HCT116 (cell line): ENCODE results near the gene WDR4. TPM values are rescaled to one million over a fixed set of nuclear protein-coding genes. Genes with fewer than 3 reads are reported as not detected.

Experiments
- ATAC-seq: fragments of 200-7000 bp; cut with Tn5 transposase; 2 replicates; pipeline ENCODE4 v1.9.1; 2020; ENCODE audit warnings: mild to moderate bottlenecking, moderate library complexity
- BruUV-seq: library from RNA; stranded (reverse); fragments of 400-500 nt; replicated peaks from 2 replicates; lab custom pipeline; 2021; lab: Mats Ljungman, UMichigan
- CTCF ChIA-PET: fragments of 300-600 bp; sonication (Branson Sonifier 250); formaldehyde crosslinking; loops from one replicate; lab custom pipeline; 2021; ENCODE audit warnings: antibody characterized with exemption; lab: Charles Lee
- POLR2A ChIA-PET: fragments of 300-600, 350-600 bp; sonication (Branson Sonifier 250); formaldehyde crosslinking; loops from one replicate; lab custom pipeline; 2021; ENCODE audit warnings: antibody characterized with exemption; lab: Charles Lee
- RAD21 ChIA-PET, 2 experiments: fragments of 300-600 bp; sonication (Branson Sonifier 250); formaldehyde crosslinking; loops; one replicate each; lab custom pipeline; 2023; ENCODE audit warnings: low total read pairs in 2 of 2; ENCODE audit not compliant: uncharacterized antibody in 2 of 2, unreplicated experiment in 2 of 2, low non-redundant PET in 1 of 2; lab: Charles Lee
- DNase-seq: peaks from one replicate; pipeline ENCODE4 v3.0.0-alpha.2; 2010; ENCODE audit warnings: low read depth, low spot score
- H2AFZ ChIP-seq: fragments of 200-600 bp; shearing (Covaris generic), sonication (generic); 2 replicates; pipeline ENCODE4 v1.6.1; 2017; ENCODE audit warnings: low read depth, mixed run types, mixed read lengths, antibody characterized with exemption, low read length; ENCODE audit not compliant: poor library complexity, severe bottlenecking
- H3K27ac ChIP-seq: 2 replicates; pipeline ENCODE4 v1.5.1; 2012; ENCODE audit warnings: low read depth, low read length
- H3K27me3 ChIP-seq: fragments of 200-600 bp; sonication (generic); 2 replicates; pipeline ENCODE4 v1.6.1; 2016; ENCODE audit warnings: mixed run types, low read length, mixed read lengths; ENCODE audit not compliant: insufficient read depth
- H3K36me3 ChIP-seq, 2 experiments: fragments of 200-500 bp in 1 of 2; fragments of 200-600 bp in 1 of 2; sonication (Bioruptor generic) in 1 of 2; sonication (generic) in 1 of 2; 2 replicates each; pipeline versions ENCODE4 v1.5.1 to v1.6.1; 2014 to 2016; ENCODE audit warnings: low read length in 2 of 2, inconsistent platforms in 1 of 2, mixed read lengths in 1 of 2, mixed run types in 1 of 2; ENCODE audit not compliant: insufficient read depth in 2 of 2, control insufficient read depth in 1 of 2
- H3K4me1 ChIP-seq, 2 experiments: fragments of 200-600 bp in 1 of 2; sonication (generic) in 1 of 2; 2 replicates each; pipeline versions ENCODE4 v1.5.1 to v1.6.1; 2012 to 2017; ENCODE audit warnings: low read length in 2 of 2, inconsistent platforms in 1 of 2, mild to moderate bottlenecking in 1 of 2, mixed read lengths in 1 of 2, mixed run types in 1 of 2, moderate library complexity in 1 of 2; ENCODE audit not compliant: insufficient read depth in 2 of 2, control insufficient read depth in 1 of 2
- H3K4me2 ChIP-seq: fragments of 200-600 bp; sonication (generic); 2 replicates; pipeline ENCODE4 v1.6.1; 2017; ENCODE audit warnings: mixed run types, low read length, mixed read lengths
- H3K4me3 ChIP-seq, 2 experiments: fragments of 200-600 bp in 1 of 2; sonication (generic) in 1 of 2; replicated peaks in 1 of 2; 2 replicates each; pipeline ENCODE4 v1.5.1; 2011 to 2016; ENCODE audit warnings: low read length in 2 of 2, control low read depth in 1 of 2, low read depth in 1 of 2, mild to moderate bottlenecking in 1 of 2, mixed read lengths in 1 of 2, mixed run types in 1 of 2
- H3K79me2 ChIP-seq: fragments of 200-600 bp; sonication (generic); 2 replicates; pipeline ENCODE4 v1.6.1; 2017; ENCODE audit warnings: mild to moderate bottlenecking, mixed run types, low read length, moderate library complexity, mixed read lengths; ENCODE audit not compliant: insufficient read depth
- H3K9ac ChIP-seq: fragments of 200-600 bp; sonication (generic); 2 replicates; pipeline ENCODE4 v1.6.1; 2016; ENCODE audit warnings: low read length, mixed read lengths
- H3K9me2 ChIP-seq: fragments of 200-600 bp; sonication (generic), shearing (Covaris generic); 2 replicates; pipeline ENCODE4 v1.6.1; 2017; ENCODE audit warnings: mixed run types, mild to moderate bottlenecking, moderate library complexity; ENCODE audit not compliant: insufficient read depth
- H3K9me3 ChIP-seq, 2 experiments: fragments of 200-500 bp in 1 of 2; fragments of 200-600 bp in 1 of 2; sonication (Bioruptor generic) in 1 of 2; sonication (generic) in 1 of 2; 2 replicates each; pipeline ENCODE4 v1.6.1; 2014 to 2017; ENCODE audit warnings: low read length in 2 of 2, mixed read lengths in 2 of 2, inconsistent platforms in 1 of 2, low read depth in 1 of 2, mild to moderate bottlenecking in 1 of 2, mixed run types in 1 of 2, moderate library complexity in 1 of 2; ENCODE audit not compliant: control insufficient read depth in 1 of 2, insufficient read depth in 1 of 2
- H4K20me1 ChIP-seq: fragments of 200-600 bp; sonication (generic), shearing (Covaris generic); 2 replicates; pipeline ENCODE4 v1.6.1; 2017; ENCODE audit warnings: mixed run types, mild to moderate bottlenecking, moderate library complexity; ENCODE audit not compliant: insufficient read depth
- CBX3 ChIP-seq: IDR thresholded peaks from 2 replicates; pipeline ENCODE4 v1.6.1; 2012; ENCODE audit warnings: low read depth
- CEBPB ChIP-seq: IDR thresholded peaks from 2 replicates; pipeline ENCODE4 v1.6.1; 2012; ENCODE audit warnings: low read depth
- ELF1 ChIP-seq: IDR thresholded peaks from 2 replicates; pipeline ENCODE4 v1.6.1; 2012; ENCODE audit warnings: low read depth, borderline replicate concordance
- JUND ChIP-seq: IDR thresholded peaks from 2 replicates; pipeline ENCODE4 v1.6.1; 2012
- POLR2A ChIP-seq: IDR thresholded peaks from 2 replicates; pipeline ENCODE4 v1.7.0; 2011; ENCODE audit warnings: borderline replicate concordance; ENCODE audit not compliant: insufficient read depth, insufficient read length; ENCODE audit errors: extremely low read depth
- POLR2AphosphoS5 ChIP-seq: IDR thresholded peaks from 2 replicates; pipeline ENCODE4 v1.6.1; 2011; ENCODE audit warnings: mild to moderate bottlenecking, low read depth, low read length, moderate library complexity
- TCF7L2 ChIP-seq: IDR thresholded peaks from 2 replicates; pipeline ENCODE4 v1.7.0; 2011; ENCODE audit warnings: borderline replicate concordance, inconsistent platforms; ENCODE audit not compliant: insufficient read depth, insufficient read length; ENCODE audit errors: extremely low read depth
- YY1 ChIP-seq: IDR thresholded peaks from 2 replicates; pipeline ENCODE4 v1.6.1; 2011; ENCODE audit warnings: low read length, low read depth, moderate library complexity, mild to moderate bottlenecking; ENCODE audit not compliant: insufficient replicate concordance; ENCODE audit errors: extremely low read depth
- ZNF274 ChIP-seq: fragments of 200-500 bp; sonication (Bioruptor generic); IDR thresholded peaks from 2 replicates; pipeline ENCODE4 v1.6.1; 2014; ENCODE audit warnings: mild to moderate bottlenecking, low read depth, low read length, inconsistent platforms
- intact Hi-C: fragments of 100-400 bp; cut with micrococcal nuclease; formaldehyde crosslinking; loops from 2 replicates; pipeline ENCODE4 v1.10.0; 2022
- total RNA-seq: library from RNA; stranded (reverse); gene quantifications from one replicate; pipeline ENCODE4 v1.2.1, GENCODE V29; 2021; ENCODE audit not compliant: unreplicated experiment
- TF ChIP-seq, protein P1 (sequence below), 3 experiments: fragments of 200-600 bp in 1 of 3; sonication (generic) in 1 of 3; IDR thresholded peaks in 2 of 3; conservative IDR thresholded peaks in 1 of 3; 2 replicates each; pipeline ENCODE4 v1.5.1; 2012 to 2017; ENCODE audit warnings: low read depth in 2 of 3, low read length in 2 of 3, antibody characterized with exemption in 1 of 3, borderline replicate concordance in 1 of 3, control low read depth in 1 of 3, mild to moderate bottlenecking in 1 of 3, mixed read lengths in 1 of 3, mixed run types in 1 of 3, moderate library complexity in 1 of 3; ENCODE audit not compliant: insufficient read depth in 1 of 3
- TF ChIP-seq, protein P2 (sequence below): IDR thresholded peaks from 2 replicates; pipeline ENCODE4 v1.6.1; 2011; ENCODE audit warnings: mild to moderate bottlenecking, low read length, moderate library complexity; ENCODE audit not compliant: insufficient replicate concordance; ENCODE audit errors: extremely low read depth
- TF ChIP-seq, protein P3 (sequence below): IDR thresholded peaks from 2 replicates; pipeline ENCODE4 v1.6.1; 2012

The WDR4 gene
- total RNA-seq, 1 experiment from 2014 or later, result 34.8 TPM

DNA sequence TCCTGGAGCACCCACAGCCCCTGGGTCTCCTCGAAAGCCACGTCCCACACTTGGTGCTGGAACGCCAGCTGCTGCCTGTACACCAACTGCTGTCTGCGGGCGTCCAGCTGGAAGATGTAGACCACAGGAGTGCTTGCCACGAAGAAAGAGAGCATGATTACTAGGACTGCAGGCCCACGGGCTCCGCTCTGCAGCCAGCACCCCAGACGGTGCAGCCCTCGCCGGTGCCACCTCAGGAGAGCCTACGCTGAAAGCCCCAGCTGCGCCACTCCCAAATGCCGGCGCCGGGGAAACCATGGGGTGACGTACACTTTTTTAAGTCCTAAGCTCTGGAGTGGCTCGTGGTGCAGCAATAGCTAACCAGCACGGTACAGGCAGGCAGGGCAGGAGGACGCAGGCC is 25.7 kb downstream of the WDR4 start (continued):
- no peak for TF ChIP-seq POLR2AphosphoS5

DNA sequence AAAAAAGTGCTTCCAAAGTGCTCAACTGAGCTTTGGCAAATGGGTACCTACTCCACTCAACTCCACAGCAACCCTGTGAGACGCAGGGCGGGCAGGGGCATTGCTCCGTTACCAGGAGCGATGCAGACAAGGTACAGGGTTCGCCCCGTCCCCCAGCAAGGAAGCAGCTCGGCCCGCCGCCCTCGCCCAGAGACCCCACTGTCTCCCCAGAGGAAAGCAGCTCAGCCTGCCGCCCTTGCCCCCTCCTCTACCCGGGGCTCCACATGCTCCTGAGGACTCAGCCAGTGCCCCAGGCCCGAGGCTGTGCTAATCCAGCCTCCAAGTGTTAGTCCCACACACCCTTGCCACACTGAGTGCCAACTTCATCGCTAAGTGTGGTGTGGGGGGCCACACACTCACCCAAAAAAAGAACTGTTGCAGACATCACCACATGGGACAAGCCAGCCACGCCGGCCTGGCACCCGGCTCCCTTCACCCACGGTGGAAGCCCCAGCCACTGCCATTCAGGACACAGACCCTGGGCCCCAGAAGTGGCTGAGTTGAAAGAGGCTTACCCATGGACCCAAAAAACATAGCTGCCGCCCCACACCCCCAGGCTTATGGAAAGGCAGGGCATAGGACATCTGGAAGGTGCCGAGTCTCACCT is 26.3 kb downstream of the WDR4 start:
- H3K4me1 ChIP-seq, result no peaks in the 10 kb centered on the region
- no peaks in the 10 kb centered on the region for H3K9me3 ChIP-seq
- no peak overlapping the region for H3K9ac ChIP-seq
- TF ChIP-seq JUND (no peak), POLR2A (no peak), YY1 (no peak)
- no peaks in the 10 kb centered on the region for H3K27me3 ChIP-seq
- no peak overlapping the region for H3K4me3 ChIP-seq
- DNase-seq, result no peak
- no peak overlapping the region for H2AFZ ChIP-seq
- intact Hi-C loops, result no loop called here
- H3K36me3 ChIP-seq, result peaks cover 39 to 71% of the 10 kb centered on the region in 2 experiments
- no peaks in the 10 kb centered on the region for H3K9me2 ChIP-seq
- H3K4me2 ChIP-seq, result no peak overlapping the region
- RAD21 ChIA-PET, result no interaction called here
- CTCF ChIA-PET, result no interaction called here
- peaks cover 3% of the 10 kb centered on the region; the same call in 1 of the 2 replicates for H4K20me1 ChIP-seq
- H3K27ac ChIP-seq, result no peak overlapping the region
- BruUV-seq, result no TSS peak
- H3K79me2 ChIP-seq, result peaks cover 94% of the 10 kb centered on the region
- POLR2A ChIA-PET, result no interaction called here
- no peak for ATAC-seq

DNA sequence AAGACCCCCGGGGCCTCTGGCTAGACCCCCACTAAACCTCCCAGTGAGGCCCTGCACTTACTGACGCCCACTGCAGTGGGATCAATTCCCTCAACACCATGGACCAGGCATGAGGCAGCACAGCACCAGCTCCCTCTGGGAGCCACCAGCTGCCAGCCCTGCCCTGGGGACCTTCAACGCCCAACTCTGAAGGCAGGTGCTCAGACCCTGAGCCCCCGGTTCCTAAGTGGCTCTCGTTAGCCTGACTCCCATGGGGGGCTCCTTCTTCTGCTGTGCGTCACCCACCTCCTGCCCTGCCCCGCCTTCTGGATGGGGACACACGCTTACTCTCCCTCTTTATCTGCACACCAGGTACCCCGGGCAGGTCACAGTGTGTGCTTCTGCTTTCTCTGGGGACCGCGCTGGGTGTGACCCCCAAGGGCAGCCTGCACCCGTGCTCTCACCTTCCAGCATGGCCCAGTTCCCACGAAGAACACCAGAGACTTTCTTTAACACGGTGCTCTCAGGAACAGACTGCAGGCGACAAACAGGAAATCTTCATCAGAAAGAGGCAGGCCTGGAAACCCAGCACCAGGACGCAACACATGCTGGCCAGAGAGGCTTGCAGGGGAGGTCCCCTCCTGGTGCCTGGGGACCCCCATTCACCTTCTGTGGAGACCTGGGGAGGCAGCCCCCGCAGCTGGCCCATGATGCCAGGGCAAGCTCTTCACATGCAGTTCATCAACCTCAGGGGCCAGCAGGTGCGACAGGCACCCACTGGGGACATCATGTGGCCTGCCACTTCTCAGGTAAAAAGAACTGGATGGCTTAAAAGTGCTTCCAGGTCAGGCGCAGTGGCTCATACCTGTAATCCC is 27.3 kb downstream of the WDR4 start:
- no peak overlapping the region for H3K4me2 ChIP-seq
- peaks cover 36 to 73% of the 10 kb centered on the region in 2 experiments for H3K36me3 ChIP-seq
- H3K4me1 ChIP-seq, result no peaks in the 10 kb centered on the region
- peaks cover 94% of the 10 kb centered on the region for H3K79me2 ChIP-seq
- H3K9me2 ChIP-seq, result no peaks in the 10 kb centered on the region
- ATAC-seq, result no peak
- no peaks in the 10 kb centered on the region for H3K27me3 ChIP-seq
- DNase-seq, result no peak
- no peaks in the 10 kb centered on the region for H3K9me3 ChIP-seq
- H3K9ac ChIP-seq, result no peak overlapping the region
- no peak overlapping the region for H2AFZ ChIP-seq
- H3K27ac ChIP-seq, result no peak overlapping the region
- POLR2A ChIA-PET, result no interaction called here
- no TSS peak for BruUV-seq
- CTCF ChIA-PET, result no interaction called here
- H4K20me1 ChIP-seq, result peaks cover 10% of the 10 kb centered on the region; the same call in 1 of the 2 replicates
- H3K4me3 ChIP-seq, result no peak overlapping the region
- RAD21 ChIA-PET, result no interaction called here
- intact Hi-C loops, result no loop called here
- TF ChIP-seq CBX3 (no peak), CEBPB (no peak), ZNF274 (no peak), YY1 (no peak), ELF1 (no peak), TCF7L2 (no peak)
- TF ChIP-seq, protein P1, sequence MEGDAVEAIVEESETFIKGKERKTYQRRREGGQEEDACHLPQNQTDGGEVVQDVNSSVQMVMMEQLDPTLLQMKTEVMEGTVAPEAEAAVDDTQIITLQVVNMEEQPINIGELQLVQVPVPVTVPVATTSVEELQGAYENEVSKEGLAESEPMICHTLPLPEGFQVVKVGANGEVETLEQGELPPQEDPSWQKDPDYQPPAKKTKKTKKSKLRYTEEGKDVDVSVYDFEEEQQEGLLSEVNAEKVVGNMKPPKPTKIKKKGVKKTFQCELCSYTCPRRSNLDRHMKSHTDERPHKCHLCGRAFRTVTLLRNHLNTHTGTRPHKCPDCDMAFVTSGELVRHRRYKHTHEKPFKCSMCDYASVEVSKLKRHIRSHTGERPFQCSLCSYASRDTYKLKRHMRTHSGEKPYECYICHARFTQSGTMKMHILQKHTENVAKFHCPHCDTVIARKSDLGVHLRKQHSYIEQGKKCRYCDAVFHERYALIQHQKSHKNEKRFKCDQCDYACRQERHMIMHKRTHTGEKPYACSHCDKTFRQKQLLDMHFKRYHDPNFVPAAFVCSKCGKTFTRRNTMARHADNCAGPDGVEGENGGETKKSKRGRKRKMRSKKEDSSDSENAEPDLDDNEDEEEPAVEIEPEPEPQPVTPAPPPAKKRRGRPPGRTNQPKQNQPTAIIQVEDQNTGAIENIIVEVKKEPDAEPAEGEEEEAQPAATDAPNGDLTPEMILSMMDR (IDR thresholded peaks at IDR 0.05 in 2 of 3, conservative IDR thresholded peaks at IDR 0.05 in 1 of 3; ENCODE audit: borderline replicate concordance in 1 of 3, insufficient read depth in 1 of 3, low read depth in 2 of 3, low read length in 2 of 3), result no peak
- TF ChIP-seq, protein P2, sequence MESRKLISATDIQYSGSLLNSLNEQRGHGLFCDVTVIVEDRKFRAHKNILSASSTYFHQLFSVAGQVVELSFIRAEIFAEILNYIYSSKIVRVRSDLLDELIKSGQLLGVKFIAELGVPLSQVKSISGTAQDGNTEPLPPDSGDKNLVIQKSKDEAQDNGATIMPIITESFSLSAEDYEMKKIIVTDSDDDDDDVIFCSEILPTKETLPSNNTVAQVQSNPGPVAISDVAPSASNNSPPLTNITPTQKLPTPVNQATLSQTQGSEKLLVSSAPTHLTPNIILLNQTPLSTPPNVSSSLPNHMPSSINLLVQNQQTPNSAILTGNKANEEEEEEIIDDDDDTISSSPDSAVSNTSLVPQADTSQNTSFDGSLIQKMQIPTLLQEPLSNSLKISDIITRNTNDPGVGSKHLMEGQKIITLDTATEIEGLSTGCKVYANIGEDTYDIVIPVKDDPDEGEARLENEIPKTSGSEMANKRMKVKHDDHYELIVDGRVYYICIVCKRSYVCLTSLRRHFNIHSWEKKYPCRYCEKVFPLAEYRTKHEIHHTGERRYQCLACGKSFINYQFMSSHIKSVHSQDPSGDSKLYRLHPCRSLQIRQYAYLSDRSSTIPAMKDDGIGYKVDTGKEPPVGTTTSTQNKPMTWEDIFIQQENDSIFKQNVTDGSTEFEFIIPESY, result no peak
- TF ChIP-seq, protein P3, sequence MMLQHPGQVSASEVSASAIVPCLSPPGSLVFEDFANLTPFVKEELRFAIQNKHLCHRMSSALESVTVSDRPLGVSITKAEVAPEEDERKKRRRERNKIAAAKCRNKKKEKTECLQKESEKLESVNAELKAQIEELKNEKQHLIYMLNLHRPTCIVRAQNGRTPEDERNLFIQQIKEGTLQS, result no peak
